ENCODE measurements around the gene PTPRM.

The PTPRM gene

DNA sequence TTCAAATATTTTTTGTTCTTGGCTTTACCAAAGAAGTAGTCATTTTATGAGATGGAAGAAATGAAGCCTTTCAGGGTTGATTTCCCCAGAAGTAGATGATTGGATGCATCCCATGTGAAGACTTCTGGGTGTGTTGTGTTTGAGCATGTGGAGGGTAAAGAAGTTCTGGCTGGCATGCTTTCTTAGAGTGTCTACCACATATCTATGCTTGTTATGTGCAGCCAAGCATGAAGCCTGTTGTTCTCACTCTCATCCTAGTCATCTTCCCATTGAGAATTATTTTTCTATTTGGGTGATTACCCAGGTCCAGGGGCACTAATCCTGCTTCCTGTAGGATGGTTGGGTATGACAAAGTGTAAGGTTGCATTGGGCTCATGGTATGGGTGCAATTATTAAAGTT lies 472.9 kb downstream of the PTPRM start:
- Histone ChIP-seq H3K27me3 (ENCODE audit: insufficient read depth, low read depth) (no peaks in the 10 kb centered on the region), H3K79me2 (ENCODE audit: insufficient read depth, low read depth) (no peaks in the 10 kb centered on the region), H3K4me1 (ENCODE audit: low read depth, poor library complexity, severe bottlenecking) (no peaks in the 10 kb centered on the region), H4K20me1 (ENCODE audit: insufficient read depth) (no peaks in the 10 kb centered on the region), H3K27ac (no peak overlapping the region), H3K4me2 (no peak overlapping the region), H3K9ac (no peak overlapping the region), H3K36me3 (ENCODE audit: insufficient read depth) (no peaks in the 10 kb centered on the region), H2AFZ (ENCODE audit: low read depth) (no peak overlapping the region), H3K4me3 (IDR thresholded peaks at IDR 0.05; ENCODE audit: insufficient read depth, low read depth, low read length) (no peak overlapping the region)
- TF ChIP-seq, protein P1, sequence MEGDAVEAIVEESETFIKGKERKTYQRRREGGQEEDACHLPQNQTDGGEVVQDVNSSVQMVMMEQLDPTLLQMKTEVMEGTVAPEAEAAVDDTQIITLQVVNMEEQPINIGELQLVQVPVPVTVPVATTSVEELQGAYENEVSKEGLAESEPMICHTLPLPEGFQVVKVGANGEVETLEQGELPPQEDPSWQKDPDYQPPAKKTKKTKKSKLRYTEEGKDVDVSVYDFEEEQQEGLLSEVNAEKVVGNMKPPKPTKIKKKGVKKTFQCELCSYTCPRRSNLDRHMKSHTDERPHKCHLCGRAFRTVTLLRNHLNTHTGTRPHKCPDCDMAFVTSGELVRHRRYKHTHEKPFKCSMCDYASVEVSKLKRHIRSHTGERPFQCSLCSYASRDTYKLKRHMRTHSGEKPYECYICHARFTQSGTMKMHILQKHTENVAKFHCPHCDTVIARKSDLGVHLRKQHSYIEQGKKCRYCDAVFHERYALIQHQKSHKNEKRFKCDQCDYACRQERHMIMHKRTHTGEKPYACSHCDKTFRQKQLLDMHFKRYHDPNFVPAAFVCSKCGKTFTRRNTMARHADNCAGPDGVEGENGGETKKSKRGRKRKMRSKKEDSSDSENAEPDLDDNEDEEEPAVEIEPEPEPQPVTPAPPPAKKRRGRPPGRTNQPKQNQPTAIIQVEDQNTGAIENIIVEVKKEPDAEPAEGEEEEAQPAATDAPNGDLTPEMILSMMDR (conservative IDR thresholded peaks at IDR 0.05; ENCODE audit: low read depth, low read length): no peak

DNA sequence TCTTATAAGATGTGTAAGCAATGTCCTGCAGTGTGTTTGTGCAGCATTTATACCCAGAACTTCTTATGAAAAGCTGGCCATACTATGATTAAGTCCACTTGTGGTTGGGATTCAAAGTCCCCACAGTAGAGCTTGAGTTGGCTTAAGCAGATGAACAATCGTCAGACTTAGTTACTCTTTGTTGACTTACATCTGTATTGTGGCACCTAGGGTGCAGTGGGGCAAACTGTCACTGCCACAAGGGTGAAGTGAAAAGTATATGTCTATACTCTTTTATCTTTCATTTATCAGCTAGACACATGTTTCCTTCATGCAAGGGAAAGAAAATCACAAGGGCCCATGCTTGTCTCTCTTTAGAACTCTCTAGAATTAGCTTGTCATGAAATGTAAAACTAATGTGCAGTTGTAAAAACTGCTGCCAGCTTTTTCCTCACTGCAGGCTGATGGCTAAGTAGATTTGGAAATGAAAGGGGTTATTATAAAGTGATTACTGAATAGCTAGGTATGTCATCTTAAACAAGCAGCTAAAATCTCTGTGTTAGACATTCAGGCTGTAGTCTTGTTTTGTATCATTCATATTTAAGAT lies 474.5 kb downstream of the PTPRM start:
- H3K27me3 ChIP-seq (ENCODE audit: insufficient read depth, low read depth): no peaks in the 10 kb centered on the region
- no peak overlapping the region for H2AFZ ChIP-seq (ENCODE audit: low read depth)
- no peak overlapping the region for H3K27ac ChIP-seq
- H3K4me1 ChIP-seq (ENCODE audit: low read depth, poor library complexity, severe bottlenecking): no peaks in the 10 kb centered on the region
- H3K79me2 ChIP-seq (ENCODE audit: insufficient read depth, low read depth): no peaks in the 10 kb centered on the region
- TF ChIP-seq, protein P1 (conservative IDR thresholded peaks at IDR 0.05; ENCODE audit: low read depth, low read length): no peak
- no peaks in the 10 kb centered on the region for H4K20me1 ChIP-seq (ENCODE audit: insufficient read depth)
- H3K36me3 ChIP-seq (ENCODE audit: insufficient read depth): no peaks in the 10 kb centered on the region
- no peak overlapping the region for H3K9ac ChIP-seq
- H3K4me2 ChIP-seq: no peak overlapping the region
- H3K4me3 ChIP-seq (IDR thresholded peaks at IDR 0.05; ENCODE audit: insufficient read depth, low read depth, low read length): no peak overlapping the region

DNA sequence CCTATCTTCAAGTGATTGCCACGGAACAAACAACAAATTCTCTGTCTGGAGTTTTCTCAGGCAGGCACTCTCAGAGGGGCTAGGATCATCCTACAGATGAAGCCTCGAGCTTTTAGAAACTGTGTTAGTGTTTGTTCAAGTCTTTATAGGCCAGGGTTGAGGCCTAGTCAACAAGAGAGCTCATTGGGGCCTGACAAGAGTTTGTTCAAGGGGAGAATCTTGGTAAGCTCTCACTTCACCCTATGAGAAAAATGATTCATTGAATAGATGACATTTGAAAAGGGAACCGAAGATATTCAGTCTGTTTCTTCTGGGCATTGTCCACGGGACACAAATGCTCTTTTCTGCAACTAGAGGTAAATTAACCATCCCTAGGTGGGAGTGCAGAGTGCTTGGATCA lies 476.9 kb downstream of the PTPRM start:
- Histone ChIP-seq H3K4me1 (ENCODE audit: low read depth, poor library complexity, severe bottlenecking) (no peaks in the 10 kb centered on the region), H3K4me3 (IDR thresholded peaks at IDR 0.05; ENCODE audit: insufficient read depth, low read depth, low read length) (no peak overlapping the region), H3K9ac (no peak overlapping the region), H2AFZ (ENCODE audit: low read depth) (no peak overlapping the region), H3K4me2 (no peak overlapping the region), H3K27ac (no peak overlapping the region), H3K27me3 (ENCODE audit: insufficient read depth, low read depth) (no peaks in the 10 kb centered on the region), H3K79me2 (ENCODE audit: insufficient read depth, low read depth) (no peaks in the 10 kb centered on the region), H4K20me1 (ENCODE audit: insufficient read depth) (no peaks in the 10 kb centered on the region), H3K36me3 (ENCODE audit: insufficient read depth) (no peaks in the 10 kb centered on the region)
- TF ChIP-seq, protein P1 (conservative IDR thresholded peaks at IDR 0.05; ENCODE audit: low read depth, low read length): no peak

DNA sequence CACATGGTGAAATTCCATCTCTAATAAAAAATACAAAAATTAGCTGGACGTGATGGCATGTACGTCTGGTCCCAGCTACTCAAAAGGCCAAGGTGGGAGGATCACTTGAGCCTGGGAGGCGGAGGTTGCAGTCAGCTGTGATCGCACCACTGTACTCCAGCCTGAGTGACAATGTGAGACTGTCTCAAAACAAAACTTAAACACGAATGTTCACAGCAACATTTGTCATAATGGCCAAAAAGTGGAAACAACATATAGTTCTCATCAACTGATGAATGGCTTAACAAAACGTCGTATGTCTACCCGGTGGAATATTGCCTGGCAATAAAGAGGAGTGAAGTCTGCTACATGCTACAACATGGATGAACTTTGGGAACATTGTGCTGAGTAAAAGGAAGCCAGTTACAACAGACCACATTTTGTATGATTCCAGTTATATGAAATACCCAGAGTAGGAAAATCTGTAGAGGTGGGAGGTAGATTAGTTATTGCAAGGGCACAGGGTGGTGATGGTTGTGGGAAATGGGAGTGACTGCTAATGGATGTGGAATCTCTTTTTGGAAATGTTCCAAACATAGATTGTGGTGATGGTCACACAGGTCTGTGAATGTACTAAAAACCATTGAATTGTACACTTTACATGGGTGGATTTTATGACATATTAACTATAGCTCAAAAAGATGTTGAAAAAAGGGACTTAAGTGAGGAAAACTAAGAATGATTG lies 478.2 kb downstream of the PTPRM start:
- H3K4me2 ChIP-seq: no peak overlapping the region
- TF ChIP-seq, protein P1 (conservative IDR thresholded peaks at IDR 0.05; ENCODE audit: low read depth, low read length): no peak
- no peaks in the 10 kb centered on the region for H4K20me1 ChIP-seq (ENCODE audit: insufficient read depth)
- no peaks in the 10 kb centered on the region for H3K36me3 ChIP-seq (ENCODE audit: insufficient read depth)
- no peaks in the 10 kb centered on the region for H3K27me3 ChIP-seq (ENCODE audit: insufficient read depth, low read depth)
- no peak overlapping the region for H3K9ac ChIP-seq
- H3K79me2 ChIP-seq (ENCODE audit: insufficient read depth, low read depth): no peaks in the 10 kb centered on the region
- no peak overlapping the region for H3K27ac ChIP-seq
- H3K4me1 ChIP-seq (ENCODE audit: low read depth, poor library complexity, severe bottlenecking): no peaks in the 10 kb centered on the region
- H3K4me3 ChIP-seq (IDR thresholded peaks at IDR 0.05; ENCODE audit: insufficient read depth, low read depth, low read length): no peak overlapping the region
- H2AFZ ChIP-seq (ENCODE audit: low read depth): no peak overlapping the region

All from KMS-11 (cell line).